Ishikawa (cell line): Measurements from ENCODE around the gene RMDN2.
A peak's percentile ranks its signal among the peaks of the same experiment; 100 is the strongest.

Experiments used
- CEBPB ChIP-seq: IDR thresholded peaks from 2 replicates; pipeline ENCODE4 v1.6.1; 2012
- CREB1 ChIP-seq: IDR thresholded peaks from 2 replicates; pipeline ENCODE4 v1.6.1; 2012; ENCODE audit warnings: low read depth
- EGR1 ChIP-seq: IDR thresholded peaks from 2 replicates; pipeline ENCODE4 v1.6.1; 2012
- EP300 ChIP-seq: IDR thresholded peaks from 2 replicates; pipeline ENCODE4 v1.6.1; 2012; ENCODE audit warnings: borderline replicate concordance
- FOXM1 ChIP-seq: IDR thresholded peaks from 2 replicates; pipeline ENCODE4 v1.6.1; 2012; ENCODE audit warnings: low read depth, borderline replicate concordance
- NFIC ChIP-seq: IDR thresholded peaks from 2 replicates; pipeline ENCODE4 v1.6.1; 2012
- RAD21 ChIP-seq: IDR thresholded peaks from 2 replicates; pipeline ENCODE4 v1.6.1; 2012; ENCODE audit warnings: low read depth
- TAF1 ChIP-seq: IDR thresholded peaks from 2 replicates; pipeline ENCODE4 v1.6.1; 2012; ENCODE audit warnings: low read depth, mild to moderate bottlenecking
- TCF12 ChIP-seq: IDR thresholded peaks from 2 replicates; pipeline ENCODE4 v1.6.1; 2012; ENCODE audit warnings: low read depth
- TEAD4 ChIP-seq: IDR thresholded peaks from 2 replicates; pipeline ENCODE4 v1.6.1; 2012
- YY1 ChIP-seq: IDR thresholded peaks from 2 replicates; pipeline ENCODE4 v1.6.1; 2012; ENCODE audit warnings: low read depth
- ZBTB7A ChIP-seq: IDR thresholded peaks from 2 replicates; pipeline ENCODE4 v1.6.1; 2012; ENCODE audit warnings: low read depth
- TF ChIP-seq, protein P1 (sequence below): IDR thresholded peaks from 2 replicates; pipeline ENCODE4 v1.6.1; 2012
- TF ChIP-seq, protein P2 (sequence below): IDR thresholded peaks from 2 replicates; pipeline ENCODE4 v1.6.1; 2012
- TF ChIP-seq, protein P3 (sequence below): IDR thresholded peaks from 2 replicates; pipeline ENCODE4 v1.6.1; 2012; ENCODE audit warnings: low read depth, mild to moderate bottlenecking

The RMDN2 gene

DNA sequence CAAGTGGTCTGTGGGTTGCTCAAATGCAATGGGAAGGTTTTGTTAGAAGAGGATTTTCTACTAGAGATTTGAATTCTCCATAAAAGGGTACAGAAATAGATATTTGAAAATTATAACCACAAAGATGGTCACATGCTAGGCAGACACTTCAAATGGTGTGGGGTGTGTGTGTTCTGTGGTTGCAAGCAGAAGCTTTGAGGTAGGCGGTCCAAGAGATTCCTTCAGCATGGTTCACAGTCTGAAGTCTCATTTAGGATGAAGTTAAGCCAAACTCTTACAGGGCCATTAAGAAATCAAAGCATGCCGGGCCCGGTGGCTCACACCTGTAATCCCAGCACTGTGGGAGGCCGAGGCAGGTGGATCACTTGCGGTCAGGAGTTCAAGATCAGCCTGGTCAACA lies 38.3 kb upstream of the RMDN2 start:
- no peak for TF ChIP-seq RAD21

DNA sequence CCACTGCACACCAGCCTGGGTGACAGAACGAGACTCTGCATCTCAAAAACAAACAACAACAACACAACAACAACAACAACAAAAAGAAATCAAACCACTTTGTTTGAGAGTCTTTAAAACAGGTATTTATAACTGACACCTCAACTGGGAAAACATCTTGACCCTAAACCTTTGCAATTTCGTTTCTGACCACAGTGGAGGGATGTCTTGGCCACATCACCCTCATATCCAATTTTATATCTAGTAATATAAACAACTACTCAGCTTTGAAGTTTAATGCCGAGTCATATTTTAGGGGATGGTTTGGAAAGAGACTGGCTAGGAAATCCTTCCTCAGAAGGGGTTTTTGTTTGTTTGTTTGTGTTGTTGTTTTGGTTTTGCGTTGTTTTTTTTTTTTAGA lies 37.8 kb upstream of the RMDN2 start:
- no peak for TF ChIP-seq FOXM1
- TF ChIP-seq, protein P1, sequence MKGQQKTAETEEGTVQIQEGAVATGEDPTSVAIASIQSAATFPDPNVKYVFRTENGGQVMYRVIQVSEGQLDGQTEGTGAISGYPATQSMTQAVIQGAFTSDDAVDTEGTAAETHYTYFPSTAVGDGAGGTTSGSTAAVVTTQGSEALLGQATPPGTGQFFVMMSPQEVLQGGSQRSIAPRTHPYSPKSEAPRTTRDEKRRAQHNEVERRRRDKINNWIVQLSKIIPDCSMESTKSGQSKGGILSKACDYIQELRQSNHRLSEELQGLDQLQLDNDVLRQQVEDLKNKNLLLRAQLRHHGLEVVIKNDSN, result no peak
- TF ChIP-seq TEAD4, result no peak
- no peak for TF ChIP-seq EGR1
- TF ChIP-seq CREB1, result no peak
- TF ChIP-seq NFIC, result no peak
- TF ChIP-seq ZBTB7A, result no peak
- TF ChIP-seq EP300, result no peak
- no peak for TF ChIP-seq TCF12
- TF ChIP-seq, protein P2, sequence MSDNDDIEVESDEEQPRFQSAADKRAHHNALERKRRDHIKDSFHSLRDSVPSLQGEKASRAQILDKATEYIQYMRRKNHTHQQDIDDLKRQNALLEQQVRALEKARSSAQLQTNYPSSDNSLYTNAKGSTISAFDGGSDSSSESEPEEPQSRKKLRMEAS, result no peak

DNA sequence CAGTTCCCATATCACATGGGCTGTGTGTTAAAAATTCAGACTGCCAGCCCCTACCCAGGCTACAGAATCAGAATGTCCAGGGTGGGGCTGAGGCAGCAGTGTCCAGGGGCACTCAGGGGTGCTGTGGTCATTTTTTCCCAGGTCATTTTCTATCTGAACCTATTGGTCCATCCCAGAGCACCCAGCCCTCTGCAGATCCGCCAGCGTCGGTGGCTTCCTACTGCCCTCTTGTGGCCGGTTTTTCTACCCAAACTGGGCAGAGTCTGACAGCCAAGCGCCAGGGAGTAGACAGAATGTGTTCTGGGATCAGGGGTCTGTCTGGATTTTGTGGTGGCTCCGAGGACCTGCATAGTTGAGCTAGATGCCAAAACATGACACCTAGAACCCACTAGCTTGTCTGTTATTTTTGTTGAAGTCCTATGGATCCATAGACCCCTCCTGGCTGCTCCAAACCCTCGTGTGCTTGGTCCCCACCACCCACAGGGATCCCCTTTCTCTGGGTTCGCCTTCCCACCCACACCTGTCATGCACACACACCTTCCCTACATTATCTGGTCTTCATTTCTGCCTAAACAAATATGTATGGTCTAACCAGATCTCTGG lies 34.1 kb upstream of the RMDN2 start:
- TF ChIP-seq TEAD4 (no peak), RAD21 (peak; percentile 81), TAF1 (no peak), EGR1 (no peak)
- TF ChIP-seq, protein P2, result no peak

DNA sequence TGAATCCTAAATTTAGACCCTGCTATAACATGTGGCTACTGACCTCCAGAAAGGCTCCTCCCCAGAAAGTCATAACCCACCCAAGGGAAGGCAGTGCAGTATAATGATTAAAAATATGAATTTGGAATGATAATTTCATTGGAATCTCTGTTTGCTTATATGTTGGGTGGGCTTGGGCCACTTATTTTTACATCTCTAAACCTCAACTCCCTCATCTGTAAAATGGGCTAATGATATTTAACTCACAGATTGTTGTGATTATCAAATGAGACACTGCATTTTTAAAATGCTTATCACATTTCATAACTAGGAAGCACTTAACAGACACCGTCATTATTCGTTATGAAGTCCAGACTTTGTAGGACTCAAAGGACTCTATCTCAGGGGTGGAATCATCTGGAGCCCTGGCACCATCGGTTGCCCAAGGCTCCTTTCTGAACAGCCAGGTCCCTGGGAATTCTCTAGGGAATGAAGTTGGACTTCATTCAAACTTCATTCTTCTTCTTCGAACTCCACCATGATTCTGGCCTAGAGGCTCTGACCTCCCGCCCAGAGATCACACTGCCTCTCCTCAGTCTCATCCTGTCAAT lies 33.1 kb upstream of the RMDN2 start:
- TF ChIP-seq EP300 (no peak), NFIC (no peak), RAD21 (no peak), ZBTB7A (no peak), CEBPB (no peak), FOXM1 (no peak), TEAD4 (no peak), EGR1 (no peak), YY1 (no peak)
- TF ChIP-seq, protein P3, sequence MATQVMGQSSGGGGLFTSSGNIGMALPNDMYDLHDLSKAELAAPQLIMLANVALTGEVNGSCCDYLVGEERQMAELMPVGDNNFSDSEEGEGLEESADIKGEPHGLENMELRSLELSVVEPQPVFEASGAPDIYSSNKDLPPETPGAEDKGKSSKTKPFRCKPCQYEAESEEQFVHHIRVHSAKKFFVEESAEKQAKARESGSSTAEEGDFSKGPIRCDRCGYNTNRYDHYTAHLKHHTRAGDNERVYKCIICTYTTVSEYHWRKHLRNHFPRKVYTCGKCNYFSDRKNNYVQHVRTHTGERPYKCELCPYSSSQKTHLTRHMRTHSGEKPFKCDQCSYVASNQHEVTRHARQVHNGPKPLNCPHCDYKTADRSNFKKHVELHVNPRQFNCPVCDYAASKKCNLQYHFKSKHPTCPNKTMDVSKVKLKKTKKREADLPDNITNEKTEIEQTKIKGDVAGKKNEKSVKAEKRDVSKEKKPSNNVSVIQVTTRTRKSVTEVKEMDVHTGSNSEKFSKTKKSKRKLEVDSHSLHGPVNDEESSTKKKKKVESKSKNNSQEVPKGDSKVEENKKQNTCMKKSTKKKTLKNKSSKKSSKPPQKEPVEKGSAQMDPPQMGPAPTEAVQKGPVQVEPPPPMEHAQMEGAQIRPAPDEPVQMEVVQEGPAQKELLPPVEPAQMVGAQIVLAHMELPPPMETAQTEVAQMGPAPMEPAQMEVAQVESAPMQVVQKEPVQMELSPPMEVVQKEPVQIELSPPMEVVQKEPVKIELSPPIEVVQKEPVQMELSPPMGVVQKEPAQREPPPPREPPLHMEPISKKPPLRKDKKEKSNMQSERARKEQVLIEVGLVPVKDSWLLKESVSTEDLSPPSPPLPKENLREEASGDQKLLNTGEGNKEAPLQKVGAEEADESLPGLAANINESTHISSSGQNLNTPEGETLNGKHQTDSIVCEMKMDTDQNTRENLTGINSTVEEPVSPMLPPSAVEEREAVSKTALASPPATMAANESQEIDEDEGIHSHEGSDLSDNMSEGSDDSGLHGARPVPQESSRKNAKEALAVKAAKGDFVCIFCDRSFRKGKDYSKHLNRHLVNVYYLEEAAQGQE, result no peak
- TF ChIP-seq, protein P1, result no peak
- TF ChIP-seq, protein P2, result no peak

DNA sequence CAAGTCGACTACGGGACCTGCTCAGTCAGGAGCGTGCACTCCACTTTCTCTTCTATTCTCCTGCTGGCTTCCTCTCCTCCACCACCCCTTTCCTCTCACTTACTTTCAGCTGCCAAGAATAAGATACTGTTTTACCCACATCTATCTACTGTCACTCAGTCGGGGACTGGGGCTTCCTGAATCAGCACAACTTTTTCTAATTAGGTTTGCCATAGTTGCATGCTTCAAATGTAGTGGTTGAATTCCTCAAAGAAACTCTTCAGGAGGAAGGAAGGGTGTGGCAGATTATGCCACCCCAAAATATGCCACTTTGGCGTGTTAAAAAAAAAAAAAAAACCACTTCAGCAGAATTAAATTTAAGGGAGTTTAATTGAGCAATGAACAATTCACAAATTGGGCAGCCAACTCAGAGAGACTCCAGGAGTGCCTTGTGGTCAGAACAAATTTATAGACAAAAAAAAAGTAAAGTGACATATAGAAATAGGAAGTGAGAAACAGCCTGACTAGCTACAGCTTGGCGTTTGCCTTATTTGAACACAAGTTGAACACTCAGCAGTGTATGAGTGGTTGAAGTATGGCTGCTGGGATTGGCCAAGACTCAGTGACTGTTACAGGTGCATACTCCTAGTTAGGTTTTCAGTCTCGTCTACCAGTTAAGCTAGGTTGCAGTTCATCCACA lies 32.5 kb upstream of the RMDN2 start:
- TF ChIP-seq CREB1 (no peak), EGR1 (no peak), ZBTB7A (no peak), YY1 (no peak), RAD21 (no peak), FOXM1 (no peak), TAF1 (no peak)
- TF ChIP-seq, protein P2, result no peak
- TF ChIP-seq, protein P3, result no peak

DNA sequence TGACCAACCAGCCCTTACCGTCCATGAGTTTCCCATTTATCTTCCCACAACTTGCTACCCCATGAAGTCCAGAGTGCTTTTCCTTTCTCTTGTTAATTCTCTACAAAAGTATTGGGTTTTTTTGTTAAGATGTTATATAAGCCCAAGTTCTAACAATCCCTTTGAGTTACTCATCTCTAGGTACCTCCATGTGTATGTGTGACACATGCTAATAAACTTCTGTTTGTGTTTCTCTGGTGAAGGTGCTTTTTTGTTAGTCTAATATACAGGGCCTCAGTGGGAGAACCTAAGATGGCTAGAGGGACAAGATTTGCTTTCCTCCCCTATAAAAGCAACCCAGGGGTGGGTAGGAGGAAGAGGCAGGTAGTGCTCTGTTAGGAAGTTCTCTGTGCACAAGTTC lies 31.8 kb upstream of the RMDN2 start:
- TF ChIP-seq EGR1 (no peak), CEBPB (no peak), TAF1 (no peak), EP300 (no peak), FOXM1 (no peak)
- TF ChIP-seq, protein P2, result no peak
